IPS-NIHi11 (cell line): ENCODE results near the gene BICRA.

Experiments
- DNase-seq: peaks from one replicate; pipeline ENCODE4 v3.0.0; 2012; ENCODE audit warnings: mixed read lengths, low spot score

BICRA gene

GRCh38 chr19:47750752-47751151 lies 141.8 kb downstream of the BICRA start:
- no peak for DNase-seq

DNA sequence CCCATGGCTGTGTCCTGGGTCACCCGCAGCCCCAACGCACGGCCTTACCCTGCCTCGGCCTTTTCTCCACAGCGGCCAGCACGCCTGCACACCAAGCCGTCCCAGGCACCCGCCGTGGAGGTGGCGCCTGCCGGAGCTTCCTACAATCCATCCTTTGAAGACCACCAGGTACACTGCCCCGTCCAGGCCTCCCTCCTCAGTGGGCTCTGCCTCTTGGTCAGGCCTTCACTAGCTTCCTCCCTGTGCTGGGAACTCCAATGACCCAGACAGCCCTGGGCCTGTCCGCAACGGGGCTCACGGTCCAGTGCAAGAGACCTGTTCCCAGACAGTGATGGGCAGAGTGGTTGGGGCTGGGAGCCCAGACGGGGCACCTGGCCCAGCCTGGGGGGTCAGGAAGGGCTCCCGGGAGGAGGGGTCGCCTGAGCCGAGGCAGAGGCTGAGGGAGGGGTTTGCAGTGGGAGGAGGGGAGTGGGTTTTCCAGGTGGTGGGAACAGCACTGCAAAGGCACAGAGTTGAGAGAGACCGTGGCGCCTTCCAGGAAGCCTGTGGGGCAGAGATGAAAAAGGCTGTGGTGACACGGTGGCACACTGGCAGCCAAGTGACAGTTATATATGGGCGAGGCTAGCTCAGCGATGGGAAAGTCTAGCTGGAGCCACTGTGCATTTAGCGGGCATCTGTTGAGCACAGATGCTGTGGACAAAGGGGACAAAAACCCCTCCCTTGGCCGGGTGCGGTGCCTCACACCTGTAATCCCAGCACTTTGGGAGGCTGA lies 143.7 kb downstream of the BICRA start:
- DNase-seq = no peak
